IMR-90 (cell line): ENCODE measurements around the gene XPO6. TPM values are rescaled to one million over a fixed set of nuclear protein-coding genes. Genes with fewer than 3 reads are reported as not detected.

Experiments used
- ATAC-seq: fragments of 200-7000 bp; cut with Tn5 transposase; 2 replicates; pipeline ENCODE4 v1.9.1; 2020; ENCODE audit warnings: low read depth, mild to moderate bottlenecking, moderate library complexity
- BruUV-seq: library from RNA; stranded (reverse); fragments of 400-500 nt; replicated peaks from 2 replicates; lab custom pipeline; 2021; lab: Mats Ljungman, UMichigan
- CTCF ChIA-PET: fragments of 300-600 bp; formaldehyde crosslinking; extraction: SDS; loops from one replicate; lab custom pipeline; 2021; ENCODE audit warnings: antibody characterized with exemption; lab: Yijun Ruan, JAX
- POLR2A ChIA-PET: fragments of 300-600 bp; sonication (Branson Sonifier 250); formaldehyde crosslinking; loops from one replicate; lab custom pipeline; 2022; ENCODE audit warnings: antibody characterized with exemption; ENCODE audit not compliant: unreplicated experiment; lab: Charles Lee
- DNase-seq: peaks from one replicate; pipeline ENCODE4 v3.0.0; 2013
- H2AFZ ChIP-seq: replicated peaks from 2 replicates; pipeline ENCODE3; 2013; ENCODE audit warnings: low read length, mild to moderate bottlenecking; ENCODE audit not compliant: poor library complexity
- H2AK5ac ChIP-seq: 2 replicates; pipeline ENCODE4 v1.6.1; 2013; ENCODE audit warnings: low read depth, low read length, inconsistent platforms
- H2AK9ac ChIP-seq: replicated peaks from 2 replicates; pipeline ENCODE3; 2013; ENCODE audit warnings: mild to moderate bottlenecking, low read depth, low read length, moderate library complexity; ENCODE audit not compliant: poor library complexity
- H2BK120ac ChIP-seq: 2 replicates; pipeline ENCODE4 v1.6.1; 2013; ENCODE audit warnings: low read depth, low read length, inconsistent platforms
- H2BK15ac ChIP-seq: 3 replicates; pipeline ENCODE4 v1.6.1; 2013; ENCODE audit warnings: low read depth, low read length, inconsistent platforms
- H2BK20ac ChIP-seq: 2 replicates; pipeline ENCODE4 v1.6.1; 2013; ENCODE audit warnings: low read depth, mild to moderate bottlenecking, inconsistent platforms, low read length, moderate library complexity
- H2BK5ac ChIP-seq: 2 replicates; pipeline ENCODE4 v1.6.1; 2013; ENCODE audit warnings: mild to moderate bottlenecking, low read depth, low read length, inconsistent platforms; ENCODE audit not compliant: poor library complexity, severe bottlenecking
- H3K14ac ChIP-seq: replicated peaks from 2 replicates; pipeline ENCODE4 v1.6.1; 2013; ENCODE audit warnings: low read depth, low read length, inconsistent platforms
- H3K18ac ChIP-seq: 2 replicates; pipeline ENCODE4 v1.6.1; 2013; ENCODE audit warnings: low read depth, low read length, control low read depth
- H3K23ac ChIP-seq: 2 replicates; pipeline ENCODE4 v1.6.1; 2013; ENCODE audit warnings: low read depth, low read length, inconsistent platforms
- H3K27ac ChIP-seq: 2 replicates; pipeline ENCODE4 v1.5.1; 2013; ENCODE audit warnings: mild to moderate bottlenecking, control low read depth, low read length; ENCODE audit not compliant: insufficient read depth
- H3K27me3 ChIP-seq: 2 replicates; pipeline ENCODE4 v1.6.1; 2013; ENCODE audit warnings: low read length; ENCODE audit not compliant: control insufficient read depth, insufficient read depth
- H3K36me3 ChIP-seq: 2 replicates; pipeline ENCODE4 v1.6.1; 2013; ENCODE audit warnings: low read length, mixed read lengths; ENCODE audit not compliant: control insufficient read depth, insufficient read depth
- H3K4ac ChIP-seq: 2 replicates; pipeline ENCODE4 v1.6.1; 2013; ENCODE audit warnings: low read depth, low read length, inconsistent platforms
- H3K4me1 ChIP-seq: 2 replicates; pipeline ENCODE4 v1.6.1; 2013; ENCODE audit warnings: low read length, mixed read lengths; ENCODE audit not compliant: control insufficient read depth, insufficient read depth
- H3K4me2 ChIP-seq: 2 replicates; pipeline ENCODE4 v1.6.1; 2013; ENCODE audit warnings: low read depth, mild to moderate bottlenecking, control low read depth, low read length, moderate library complexity
- H3K4me3 ChIP-seq: 2 replicates; pipeline ENCODE4 v1.5.1; 2013; ENCODE audit warnings: low read depth, mild to moderate bottlenecking, control low read depth, low read length, moderate library complexity; ENCODE audit not compliant: insufficient read depth
- H3K56ac ChIP-seq: 2 replicates; pipeline ENCODE4 v1.6.1; 2013; ENCODE audit warnings: low read length, inconsistent platforms; ENCODE audit not compliant: insufficient read depth; ENCODE audit errors: extremely low read depth
- H3K79me1 ChIP-seq, 2 experiments: 2 replicates each; pipeline ENCODE4 v1.6.1; 2013; ENCODE audit warnings: low read length in 2 of 2, inconsistent platforms in 1 of 2, low read depth in 1 of 2
- H3K9ac ChIP-seq: 2 replicates; pipeline ENCODE4 v1.6.1; 2013; ENCODE audit warnings: low read depth, low read length, control low read depth
- H3K9me1 ChIP-seq: 2 replicates; pipeline ENCODE4 v1.6.1; 2013; ENCODE audit warnings: low read length, inconsistent platforms; ENCODE audit not compliant: insufficient read depth
- H3K9me3 ChIP-seq: 2 replicates; pipeline ENCODE4 v1.6.1; 2013; ENCODE audit warnings: low read length; ENCODE audit not compliant: control insufficient read depth, insufficient read depth
- H4K20me1 ChIP-seq: 2 replicates; pipeline ENCODE4 v1.6.1; 2013; ENCODE audit warnings: low read length, inconsistent platforms; ENCODE audit not compliant: insufficient read depth
- H4K5ac ChIP-seq: 2 replicates; pipeline ENCODE4 v1.6.1; 2013; ENCODE audit warnings: mild to moderate bottlenecking, low read depth, low read length, control low read depth
- H4K8ac ChIP-seq, 2 experiments: 2 replicates each; pipeline ENCODE4 v1.6.1; 2013; ENCODE audit warnings: low read depth in 2 of 2, low read length in 2 of 2, control low read depth in 1 of 2, inconsistent platforms in 1 of 2
- H4K91ac ChIP-seq: 2 replicates; pipeline ENCODE4 v1.6.1; 2013; ENCODE audit warnings: low read depth, low read length, inconsistent platforms; ENCODE audit not compliant: insufficient read depth
- BHLHE40 ChIP-seq: fragments of 150-350 bp; IDR thresholded peaks from 2 replicates; pipeline ENCODE4 v1.6.1; 2016; ENCODE audit warnings: mild to moderate bottlenecking, low read depth, low read length
- CEBPB ChIP-seq: IDR thresholded peaks from 2 replicates; pipeline ENCODE4 v1.6.1; 2012; ENCODE audit warnings: low read depth, low read length, improper control_type of control experiment
- CHD1 ChIP-seq: IDR thresholded peaks from 2 replicates; pipeline ENCODE4 v1.6.1; 2012; ENCODE audit warnings: low read depth, low read length, improper control_type of control experiment
- FOS ChIP-seq: fragments of 150-350 bp; IDR thresholded peaks from 2 replicates; pipeline ENCODE4 v1.6.1; 2016; ENCODE audit warnings: low read depth, low read length
- MAFK ChIP-seq: IDR thresholded peaks from 2 replicates; pipeline ENCODE4 v1.6.1; 2012; ENCODE audit warnings: low read depth, low read length, improper control_type of control experiment
- MAZ ChIP-seq: IDR thresholded peaks from 2 replicates; pipeline ENCODE4 v1.6.1; 2012; ENCODE audit warnings: low read depth, mild to moderate bottlenecking, low read length, improper control_type of control experiment, moderate library complexity, borderline replicate concordance
- POLR2A ChIP-seq: IDR thresholded peaks from 2 replicates; pipeline ENCODE4 v1.6.1; 2012; ENCODE audit warnings: mild to moderate bottlenecking, low read depth, low read length
- RCOR1 ChIP-seq: IDR thresholded peaks from 2 replicates; pipeline ENCODE4 v1.6.1; 2012; ENCODE audit warnings: mild to moderate bottlenecking, low read length, improper control_type of control experiment; ENCODE audit not compliant: insufficient replicate concordance
- RFX5 ChIP-seq: IDR thresholded peaks from 2 replicates; pipeline ENCODE4 v1.8.0; 2012; ENCODE audit warnings: low read depth, mild to moderate bottlenecking, low read length, moderate library complexity
- SMC3 ChIP-seq: fragments of 150-350 bp; IDR thresholded peaks from 2 replicates; pipeline ENCODE4 v1.6.1; 2016; ENCODE audit warnings: low read depth, mild to moderate bottlenecking, antibody characterized with exemption, low read length, moderate library complexity
- WGBS, 2 experiments: methylation state at CpG; one replicate each; pipeline versions ENCODE4 v1.1.5 to v1.1.7; 2013; ENCODE audit warnings: missing lambda C conversion rate in 2 of 2; ENCODE audit not compliant: insufficient read length in 1 of 2; ENCODE audit errors: extremely low coverage in 2 of 2; 5-methylcytosine and 5-hydroxymethylcytosine counted together
- dilution Hi-C: fragments of 300-500 bp; cut with HindIII; formaldehyde crosslinking; loops from one replicate; pipeline ENCODE4 v1.14.3; 2018; ENCODE audit warnings: low sequenced_read_pairs; ENCODE audit not compliant: unreplicated experiment
- in situ Hi-C: fragments of 300-500 bp; cut with MboI; formaldehyde crosslinking; loops from 3 replicates; pipeline ENCODE4 v1.14.3; 2019; ENCODE audit warnings: low sequenced_read_pairs, inconsistent platforms, mixed read lengths
- intact Hi-C: fragments of 100-400 bp; cut with micrococcal nuclease; formaldehyde crosslinking; loops from 2 replicates; pipeline ENCODE4 v1.10.0; 2022
- polyA plus RNA-seq, 3 experiments: library from polyadenylated mRNA; depleted of rRNA; stranded (reverse); fragments of >200 nt; gene quantifications; 2 replicates each; pipeline ENCODE4 v1.2.3, GENCODE V29; 2012; ENCODE audit warnings: low replicate concordance in 1 of 3
- total RNA-seq: library from RNA; depleted of rRNA; stranded (reverse); fragments of >200 nt; gene quantifications from 2 replicates; pipeline ENCODE4 v1.2.3, GENCODE V29; 2012
- TF ChIP-seq, protein P1 (sequence below): fragments of 150-350 bp; IDR thresholded peaks from 2 replicates; pipeline ENCODE4 v1.6.1; 2016; ENCODE audit warnings: low read depth, mild to moderate bottlenecking, low read length, moderate library complexity, borderline replicate concordance
- TF ChIP-seq, protein P2 (sequence below): conservative IDR thresholded peaks from 2 replicates; pipeline ENCODE4 v1.5.1; 2012; ENCODE audit warnings: mild to moderate bottlenecking, low read depth, low read length, improper control_type of control experiment

The XPO6 gene
- total and polyA plus RNA-seq, 2 of the 4 experiments (the other 2 are of a cell fraction) = 108 to 184 TPM

DNA sequence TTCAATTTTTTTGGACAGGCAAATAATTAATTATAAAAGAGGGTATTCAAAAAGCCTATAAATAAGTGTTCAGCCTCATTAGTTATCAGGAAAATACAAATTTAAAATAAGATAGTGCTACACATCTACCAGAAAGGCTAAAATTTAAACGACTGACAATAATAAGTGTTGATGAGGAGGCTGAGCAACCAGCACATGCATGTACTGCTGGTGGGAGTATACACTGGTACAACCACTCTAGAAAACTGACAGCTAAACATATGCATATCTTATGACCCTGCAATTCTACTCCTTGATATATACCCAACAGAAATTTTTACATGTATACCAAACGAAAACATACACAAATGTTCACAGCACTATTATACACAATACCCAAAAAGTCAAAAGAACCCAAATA is 27.1 kb downstream of the XPO6 start:
- no peak overlapping the region for H2AFZ ChIP-seq
- H3K4me2 ChIP-seq = no peak overlapping the region
- DNase-seq = no peak
- H3K56ac ChIP-seq = no peak overlapping the region
- dilution Hi-C loops (no loop called here), in situ Hi-C loops (no loop called here), intact Hi-C loops (no loop called here)
- no peak for ATAC-seq
- H4K8ac ChIP-seq = no peak overlapping the region
- peaks cover 28% of the 10 kb centered on the region for H3K9me1 ChIP-seq
- no peaks in the 10 kb centered on the region for H3K9me3 ChIP-seq
- H3K9ac ChIP-seq = no peak overlapping the region
- ChIA-PET CTCF (no interaction called here), POLR2A (no interaction called here)
- H3K4me3 ChIP-seq = no peak overlapping the region
- H3K18ac ChIP-seq = no peak overlapping the region
- no peak overlapping the region for H3K4ac ChIP-seq
- no peaks in the 10 kb centered on the region for H3K27me3 ChIP-seq
- no peak overlapping the region for H2AK9ac ChIP-seq
- BruUV-seq = no TSS peak
- no peak overlapping the region for H3K27ac ChIP-seq
- no peak overlapping the region for H3K14ac ChIP-seq
- H2AK5ac ChIP-seq = no peak overlapping the region
- WGBS, 2 experiments = no CpG with 5 or more reads among the region's 2 CpGs
- H2BK20ac ChIP-seq = no peak overlapping the region
- no peak overlapping the region for H4K91ac ChIP-seq
- peaks cover 49% of the 10 kb centered on the region for H4K20me1 ChIP-seq
- H3K36me3 ChIP-seq = no peaks in the 10 kb centered on the region
- TF ChIP-seq BHLHE40 = no peak
- TF ChIP-seq FOS = no peak
- no peak for TF ChIP-seq POLR2A
- TF ChIP-seq, protein P1, sequence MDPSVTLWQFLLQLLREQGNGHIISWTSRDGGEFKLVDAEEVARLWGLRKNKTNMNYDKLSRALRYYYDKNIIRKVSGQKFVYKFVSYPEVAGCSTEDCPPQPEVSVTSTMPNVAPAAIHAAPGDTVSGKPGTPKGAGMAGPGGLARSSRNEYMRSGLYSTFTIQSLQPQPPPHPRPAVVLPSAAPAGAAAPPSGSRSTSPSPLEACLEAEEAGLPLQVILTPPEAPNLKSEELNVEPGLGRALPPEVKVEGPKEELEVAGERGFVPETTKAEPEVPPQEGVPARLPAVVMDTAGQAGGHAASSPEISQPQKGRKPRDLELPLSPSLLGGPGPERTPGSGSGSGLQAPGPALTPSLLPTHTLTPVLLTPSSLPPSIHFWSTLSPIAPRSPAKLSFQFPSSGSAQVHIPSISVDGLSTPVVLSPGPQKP = no peak
- TF ChIP-seq MAFK = no peak
- TF ChIP-seq CEBPB = no peak
- TF ChIP-seq SMC3 = no peak
- TF ChIP-seq, protein P2, sequence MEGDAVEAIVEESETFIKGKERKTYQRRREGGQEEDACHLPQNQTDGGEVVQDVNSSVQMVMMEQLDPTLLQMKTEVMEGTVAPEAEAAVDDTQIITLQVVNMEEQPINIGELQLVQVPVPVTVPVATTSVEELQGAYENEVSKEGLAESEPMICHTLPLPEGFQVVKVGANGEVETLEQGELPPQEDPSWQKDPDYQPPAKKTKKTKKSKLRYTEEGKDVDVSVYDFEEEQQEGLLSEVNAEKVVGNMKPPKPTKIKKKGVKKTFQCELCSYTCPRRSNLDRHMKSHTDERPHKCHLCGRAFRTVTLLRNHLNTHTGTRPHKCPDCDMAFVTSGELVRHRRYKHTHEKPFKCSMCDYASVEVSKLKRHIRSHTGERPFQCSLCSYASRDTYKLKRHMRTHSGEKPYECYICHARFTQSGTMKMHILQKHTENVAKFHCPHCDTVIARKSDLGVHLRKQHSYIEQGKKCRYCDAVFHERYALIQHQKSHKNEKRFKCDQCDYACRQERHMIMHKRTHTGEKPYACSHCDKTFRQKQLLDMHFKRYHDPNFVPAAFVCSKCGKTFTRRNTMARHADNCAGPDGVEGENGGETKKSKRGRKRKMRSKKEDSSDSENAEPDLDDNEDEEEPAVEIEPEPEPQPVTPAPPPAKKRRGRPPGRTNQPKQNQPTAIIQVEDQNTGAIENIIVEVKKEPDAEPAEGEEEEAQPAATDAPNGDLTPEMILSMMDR = no peak
- TF ChIP-seq MAZ = no peak
- TF ChIP-seq CHD1 = no peak
- no peak for TF ChIP-seq RFX5
- no peak for TF ChIP-seq RCOR1
- H3K79me1 ChIP-seq = peaks cover 18 to 82% of the 10 kb centered on the region in 2 experiments
- no peak overlapping the region for H3K23ac ChIP-seq
- H3K4me1 ChIP-seq = peaks cover 49% of the 10 kb centered on the region
- H2BK5ac ChIP-seq = no peak overlapping the region
- H2BK120ac ChIP-seq = no peak overlapping the region
- no peak overlapping the region for H4K5ac ChIP-seq
- H2BK15ac ChIP-seq = no peak overlapping the region
